ENCODE measurements around the gene GRAMD1A.

GRCh38 chr19:35000338-35000646, 169 bp downstream of the GRAMD1A start:
- TF ChIP-seq, protein P1, sequence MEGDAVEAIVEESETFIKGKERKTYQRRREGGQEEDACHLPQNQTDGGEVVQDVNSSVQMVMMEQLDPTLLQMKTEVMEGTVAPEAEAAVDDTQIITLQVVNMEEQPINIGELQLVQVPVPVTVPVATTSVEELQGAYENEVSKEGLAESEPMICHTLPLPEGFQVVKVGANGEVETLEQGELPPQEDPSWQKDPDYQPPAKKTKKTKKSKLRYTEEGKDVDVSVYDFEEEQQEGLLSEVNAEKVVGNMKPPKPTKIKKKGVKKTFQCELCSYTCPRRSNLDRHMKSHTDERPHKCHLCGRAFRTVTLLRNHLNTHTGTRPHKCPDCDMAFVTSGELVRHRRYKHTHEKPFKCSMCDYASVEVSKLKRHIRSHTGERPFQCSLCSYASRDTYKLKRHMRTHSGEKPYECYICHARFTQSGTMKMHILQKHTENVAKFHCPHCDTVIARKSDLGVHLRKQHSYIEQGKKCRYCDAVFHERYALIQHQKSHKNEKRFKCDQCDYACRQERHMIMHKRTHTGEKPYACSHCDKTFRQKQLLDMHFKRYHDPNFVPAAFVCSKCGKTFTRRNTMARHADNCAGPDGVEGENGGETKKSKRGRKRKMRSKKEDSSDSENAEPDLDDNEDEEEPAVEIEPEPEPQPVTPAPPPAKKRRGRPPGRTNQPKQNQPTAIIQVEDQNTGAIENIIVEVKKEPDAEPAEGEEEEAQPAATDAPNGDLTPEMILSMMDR (IDR thresholded peaks at IDR 0.05), result no peak
- TF ChIP-seq ZFX (IDR thresholded peaks at IDR 0.05; ENCODE audit: borderline replicate concordance), result no peak

Data from 22Rv1 (cell line).